IPS-15b (cell line): ENCODE measurements around the gene FBXO22.

ENCODE experiments used
- H3K27me3 ChIP-seq: one replicate; pipeline ENCODE4 v1.6.1; 2013; ENCODE audit warnings: low read length; ENCODE audit not compliant: control insufficient read depth, insufficient read depth
- H3K36me3 ChIP-seq: one replicate; pipeline ENCODE4 v1.6.1; 2013; ENCODE audit warnings: low read length; ENCODE audit not compliant: control insufficient read depth, insufficient read depth
- H3K4me1 ChIP-seq: one replicate; pipeline ENCODE4 v1.6.1; 2013; ENCODE audit warnings: mild to moderate bottlenecking, low read length; ENCODE audit not compliant: control insufficient read depth, insufficient read depth
- H3K4me3 ChIP-seq: one replicate; pipeline ENCODE4 v1.5.1; 2013; ENCODE audit warnings: low read depth, low read length
- H3K9ac ChIP-seq: one replicate; pipeline ENCODE4 v1.6.1; 2013; ENCODE audit warnings: low read depth, mild to moderate bottlenecking, low read length
- H3K9me3 ChIP-seq: one replicate; pipeline ENCODE4 v1.6.1; 2013; ENCODE audit warnings: mild to moderate bottlenecking, low read length; ENCODE audit not compliant: control insufficient read depth, insufficient read depth

FBXO22 gene

GRCh38 chr15:75985971-75986370, 82.3 kb downstream of the FBXO22 start:
- Histone ChIP-seq H3K4me1 (peaks cover 4% of the 10 kb centered on the region), H3K9me3 (no peaks in the 10 kb centered on the region), H3K27me3 (no peaks in the 10 kb centered on the region), H3K36me3 (no peaks in the 10 kb centered on the region), H3K9ac (no peak overlapping the region), H3K4me3 (no peak overlapping the region)

- H3K9ac ChIP-seq: no peak overlapping the region
- H3K27me3 ChIP-seq: no peaks in the 10 kb centered on the region
- no peaks in the 10 kb centered on the region for H3K4me1 ChIP-seq
- no peaks in the 10 kb centered on the region for H3K36me3 ChIP-seq
- H3K4me3 ChIP-seq: no peak overlapping the region
- no peaks in the 10 kb centered on the region for H3K9me3 ChIP-seq
These were observed 85.4 kb downstream of the FBXO22 start for GRCh38 chr15:75989045-75989444.

- no peaks in the 10 kb centered on the region for H3K36me3 ChIP-seq
- no peaks in the 10 kb centered on the region for H3K9me3 ChIP-seq
- H3K27me3 ChIP-seq: no peaks in the 10 kb centered on the region
- H3K4me3 ChIP-seq: no peak overlapping the region
- H3K4me1 ChIP-seq: no peaks in the 10 kb centered on the region
- H3K9ac ChIP-seq: no peak overlapping the region
These were observed 86.2 kb downstream of the FBXO22 start for GRCh38 chr15:75989875-75990274.
